Neuronal stem cell (in vitro differentiated cells): ENCODE results near the gene CAPNS1.

ENCODE experiments used
- DNase-seq: peaks from one replicate; pipeline ENCODE4 v3.0.0-alpha.2; 2013; ENCODE audit warnings: low spot score
- H2AFZ ChIP-seq: one replicate; pipeline ENCODE4 v1.6.1; 2013; ENCODE audit warnings: mild to moderate bottlenecking, low read length, inconsistent platforms
- H2AK5ac ChIP-seq: 2 replicates; pipeline ENCODE4 v1.6.1; 2013; ENCODE audit warnings: low read depth, mild to moderate bottlenecking, inconsistent platforms, low read length, moderate library complexity, mixed read lengths
- H2BK120ac ChIP-seq: 2 replicates; pipeline ENCODE4 v1.6.1; 2013; ENCODE audit warnings: low read depth, mild to moderate bottlenecking, inconsistent platforms, low read length, moderate library complexity, mixed read lengths
- H2BK12ac ChIP-seq: one replicate; pipeline ENCODE4 v1.6.1; 2013; ENCODE audit warnings: low read length, inconsistent platforms
- H2BK15ac ChIP-seq: 2 replicates; pipeline ENCODE4 v1.6.1; 2013; ENCODE audit warnings: mild to moderate bottlenecking, low read length, inconsistent platforms, mixed read lengths
- H2BK5ac ChIP-seq: one replicate; pipeline ENCODE4 v1.6.1; 2013; ENCODE audit warnings: inconsistent platforms, mild to moderate bottlenecking, low read length, moderate library complexity
- H3K14ac ChIP-seq: one replicate; pipeline ENCODE4 v1.6.1; 2013; ENCODE audit warnings: low read length, inconsistent platforms
- H3K18ac ChIP-seq: 2 replicates; pipeline ENCODE4 v1.6.1; 2013; ENCODE audit warnings: low read length, inconsistent platforms
- H3K23ac ChIP-seq: 2 replicates; pipeline ENCODE4 v1.6.1; 2013; ENCODE audit warnings: low read depth, mild to moderate bottlenecking, mixed read lengths, low read length, inconsistent platforms; ENCODE audit not compliant: poor library complexity
- H3K27ac ChIP-seq: replicated peaks from 3 replicates; pipeline ENCODE4 v1.5.1; 2013; ENCODE audit warnings: low read length, inconsistent platforms
- H3K27me3 ChIP-seq, 3 experiments: 2 replicates each; pipeline ENCODE4 v1.6.1; 2013; ENCODE audit warnings: low read length in 3 of 3, mild to moderate bottlenecking in 2 of 3, inconsistent platforms in 1 of 3, low read depth in 1 of 3, mixed read lengths in 1 of 3, moderate library complexity in 1 of 3; ENCODE audit not compliant: control insufficient read depth in 3 of 3, insufficient read depth in 3 of 3
- H3K36me3 ChIP-seq, 2 donors: replicated peaks in 1 of 2; 2 replicates each; pipeline ENCODE4 v1.6.1; 2013; ENCODE audit warnings: low read length in 2 of 2; ENCODE audit not compliant: control insufficient read depth in 2 of 2, insufficient read depth in 2 of 2
- H3K4ac ChIP-seq: 2 replicates; pipeline ENCODE4 v1.6.1; 2013; ENCODE audit warnings: inconsistent platforms, mild to moderate bottlenecking, low read length, moderate library complexity
- H3K4me1 ChIP-seq, 2 donors: 1 replicate in 1 of 2; 2 replicates in 1 of 2; pipeline ENCODE4 v1.6.1; 2013; ENCODE audit warnings: low read length in 2 of 2, low read depth in 1 of 2; ENCODE audit not compliant: control insufficient read depth in 2 of 2, insufficient read depth in 1 of 2
- H3K4me2 ChIP-seq: one replicate; pipeline ENCODE4 v1.6.1; 2013; ENCODE audit warnings: mild to moderate bottlenecking, low read length, inconsistent platforms; ENCODE audit not compliant: insufficient read depth, poor library complexity, severe bottlenecking
- H3K4me3 ChIP-seq, 2 donors: 2 replicates each; pipeline ENCODE4 v1.5.1; 2013; ENCODE audit warnings: low read length in 2 of 2, mild to moderate bottlenecking in 2 of 2, inconsistent platforms in 1 of 2, moderate library complexity in 1 of 2
- H3K79me1 ChIP-seq: one replicate; pipeline ENCODE4 v1.6.1; 2013; ENCODE audit warnings: low read depth, mild to moderate bottlenecking, inconsistent platforms, low read length, moderate library complexity
- H3K9ac ChIP-seq: one replicate; pipeline ENCODE4 v1.6.1; 2013; ENCODE audit warnings: mild to moderate bottlenecking, low read depth, low read length, inconsistent platforms; ENCODE audit not compliant: poor library complexity
- H3K9me3 ChIP-seq, 2 donors: replicated peaks in 1 of 2; 2 replicates each; pipeline versions ENCODE3 to v1.6.1; 2013; ENCODE audit warnings: low read length in 2 of 2, mild to moderate bottlenecking in 2 of 2, inconsistent platforms in 1 of 2, low read depth in 1 of 2, mixed read lengths in 1 of 2, moderate library complexity in 1 of 2; ENCODE audit not compliant: control insufficient read depth in 2 of 2, insufficient read depth in 1 of 2
- H4K8ac ChIP-seq: one replicate; pipeline ENCODE4 v1.6.1; 2013; ENCODE audit warnings: low read depth, mild to moderate bottlenecking, inconsistent platforms, low read length, moderate library complexity
- H4K91ac ChIP-seq: one replicate; pipeline ENCODE4 v1.6.1; 2013; ENCODE audit warnings: low read length, low read depth, mild to moderate bottlenecking, inconsistent platforms; ENCODE audit not compliant: poor library complexity
- WGBS, 2 donors: extraction: QIAGEN DNeasy Blood & Tissue Kit; methylation state at CpG; one replicate each; pipeline ENCODE4 v1.1.7; 2013; ENCODE audit warnings: missing lambda C conversion rate in 2 of 2, mixed read lengths in 1 of 2; ENCODE audit not compliant: insufficient read length in 2 of 2, insufficient replicate concordance in 1 of 2; ENCODE audit errors: extremely low coverage in 2 of 2; 5-methylcytosine and 5-hydroxymethylcytosine counted together

Gene CAPNS1

DNA sequence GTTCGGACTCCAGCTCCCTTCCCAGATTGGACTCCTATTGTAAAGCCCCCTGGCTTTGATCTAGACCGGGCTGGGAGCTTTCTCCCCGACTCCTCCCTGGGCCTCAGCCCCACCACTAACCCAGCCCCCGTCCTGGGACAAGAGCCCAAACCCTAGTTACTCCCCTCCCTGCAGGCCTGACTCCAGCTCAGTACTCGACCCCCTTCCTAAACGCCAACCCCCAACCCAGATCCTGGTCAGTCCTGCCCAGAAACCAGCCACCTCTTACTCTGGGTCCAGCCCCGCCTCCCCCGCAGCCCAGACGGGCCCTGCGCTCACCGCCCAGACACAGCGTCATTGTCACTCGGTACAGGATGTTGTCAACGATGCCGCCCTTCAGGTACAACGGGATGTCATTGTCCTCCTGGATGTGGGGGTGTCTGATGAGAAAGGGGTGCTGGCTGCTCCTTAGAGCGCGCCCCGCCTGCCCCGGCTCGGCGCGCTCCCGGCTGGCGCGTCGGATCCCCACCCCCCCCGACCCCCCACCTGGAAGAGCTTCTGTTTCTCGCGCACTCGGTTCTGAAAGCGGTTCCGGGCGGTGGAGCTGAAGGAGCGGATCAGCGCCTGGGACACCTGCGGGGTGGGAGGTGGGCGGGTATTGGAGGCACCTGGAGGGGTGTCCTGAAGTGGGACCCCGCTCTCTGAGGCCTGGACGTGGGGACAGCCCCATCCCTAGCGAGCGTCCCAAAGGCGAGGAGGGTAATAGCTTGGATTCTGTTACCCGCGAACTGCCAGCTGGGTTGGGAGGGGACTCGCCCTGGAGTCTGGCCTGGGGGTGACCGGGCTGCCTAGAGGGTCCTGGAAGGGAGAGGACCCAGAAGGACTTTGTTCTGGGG, 11.5 kb downstream of the CAPNS1 start:
- no peak overlapping the region for H3K14ac ChIP-seq
- peak overlapping the region in 1 of 2 donors; percentile 6 for H3K4me3 ChIP-seq
- H3K4ac ChIP-seq = no peak overlapping the region
- no peak overlapping the region for H2AK5ac ChIP-seq
- H2AFZ ChIP-seq = no peak overlapping the region
- no peaks in the 10 kb centered on the region for H3K4me1 ChIP-seq
- no peak overlapping the region for H2BK5ac ChIP-seq
- H2BK120ac ChIP-seq = no peak overlapping the region
- WGBS, 2 donors = no CpG with 5 or more reads among the region's 47 CpGs
- peak overlapping the region; percentile 96 for H3K23ac ChIP-seq
- no peak for DNase-seq
- no peak overlapping the region for H3K27ac ChIP-seq
- H2BK12ac ChIP-seq = peak overlapping the region; percentile 41
- H2BK15ac ChIP-seq = no peak overlapping the region
- H3K9me3 ChIP-seq = peaks cover 0 to 2% of the 10 kb centered on the region in 2 donors
- H3K18ac ChIP-seq = peak overlapping the region; percentile 28
- H3K4me2 ChIP-seq = no peak overlapping the region
- H4K91ac ChIP-seq = no peak overlapping the region
- H4K8ac ChIP-seq = peak overlapping the region; percentile 99
- H3K36me3 ChIP-seq = peaks cover 35 to 53% of the 10 kb centered on the region in 2 donors
- no peak overlapping the region for H3K9ac ChIP-seq
- no peaks in the 10 kb centered on the region for H3K27me3 ChIP-seq
- H3K79me1 ChIP-seq = peaks cover 2% of the 10 kb centered on the region

DNA sequence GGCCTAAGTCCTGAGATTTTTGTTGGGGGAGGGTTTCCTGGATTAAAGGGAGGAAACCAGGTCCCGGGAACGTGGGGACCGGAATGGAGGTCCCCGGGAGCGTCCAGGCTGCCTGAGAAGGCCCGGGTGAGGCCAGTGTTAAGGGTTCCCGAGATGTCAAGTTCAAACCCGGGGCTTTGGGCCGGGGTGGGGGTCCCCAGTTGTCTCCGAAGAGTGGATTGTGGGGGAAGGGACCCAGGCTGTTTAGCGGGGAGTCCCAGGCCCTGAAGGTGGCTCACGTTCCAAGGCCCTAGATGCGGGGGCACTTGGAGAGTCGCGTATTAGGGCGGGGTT, 12.1 kb downstream of the CAPNS1 start:
- no peak overlapping the region for H2BK5ac ChIP-seq
- H3K4me3 ChIP-seq = no peak overlapping the region
- no peak overlapping the region for H3K4me2 ChIP-seq
- H3K18ac ChIP-seq = no peak overlapping the region
- H2BK15ac ChIP-seq = no peak overlapping the region
- no peak for DNase-seq
- H3K23ac ChIP-seq = peak overlapping the region; percentile 73
- no CpG with 5 or more reads among the region's 16 CpGs for WGBS, 2 donors
- H2AK5ac ChIP-seq = no peak overlapping the region
- H3K36me3 ChIP-seq = peaks cover 29 to 47% of the 10 kb centered on the region in 2 donors
- H3K4me1 ChIP-seq = no peaks in the 10 kb centered on the region
- H3K9ac ChIP-seq = no peak overlapping the region
- H3K79me1 ChIP-seq = peaks cover 2% of the 10 kb centered on the region
- H3K9me3 ChIP-seq = no peaks in the 10 kb centered on the region
- H3K4ac ChIP-seq = no peak overlapping the region
- no peak overlapping the region for H4K91ac ChIP-seq
- H2BK120ac ChIP-seq = no peak overlapping the region
- H3K14ac ChIP-seq = no peak overlapping the region
- no peak overlapping the region for H2AFZ ChIP-seq
- no peaks in the 10 kb centered on the region for H3K27me3 ChIP-seq
- no peak overlapping the region for H4K8ac ChIP-seq
- no peak overlapping the region for H3K27ac ChIP-seq
- H2BK12ac ChIP-seq = no peak overlapping the region

DNA sequence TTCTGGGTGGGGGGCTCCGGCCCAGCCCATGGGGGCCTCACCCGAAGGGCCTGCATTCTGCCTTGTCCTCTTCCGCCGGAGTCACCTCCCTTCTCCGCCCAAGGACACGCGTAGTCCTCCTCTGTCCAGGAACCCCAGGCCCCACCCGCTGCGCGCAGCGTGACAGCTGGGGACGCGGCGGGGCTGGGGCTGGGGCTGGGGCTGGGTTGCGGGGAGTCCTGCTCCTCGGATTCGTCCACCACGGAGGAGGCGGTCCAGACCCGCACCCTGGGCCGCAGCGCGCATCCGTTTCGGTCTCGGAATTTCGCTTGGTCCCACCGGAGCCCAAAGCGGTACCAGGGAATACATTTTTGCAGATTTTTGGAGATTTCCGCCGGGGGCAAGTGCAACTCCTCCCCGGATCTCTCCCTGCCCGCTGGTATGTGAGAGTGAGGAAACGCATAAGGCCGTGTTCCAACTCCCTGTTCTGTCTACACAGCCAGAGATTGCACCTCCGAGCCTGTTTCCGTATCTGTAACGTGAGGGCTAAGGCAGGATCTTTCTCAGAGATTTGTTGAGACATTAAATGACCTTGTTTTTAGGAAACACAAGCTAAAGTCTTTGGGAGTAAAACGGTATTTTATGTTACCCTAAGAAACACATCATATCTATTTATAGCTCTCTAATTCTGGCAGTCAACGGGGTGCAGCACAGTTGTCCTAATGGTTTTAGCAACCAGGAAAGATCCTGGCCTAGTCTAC, 12.7 kb downstream of the CAPNS1 start, which contains the start of gene COX7A1:
TSS of gene COX7A1 (minus strand) at position 96 of the 740 bp plus-strand sequence. CDS start at position 56, 40 bp downstream.
- Histone ChIP-seq H3K14ac (no peak within 1 kb of the TSS), H3K4me1 (no peaks in the 10 kb centered on the region), H3K18ac (peak within 1 kb of the TSS; percentile 28), H3K9me3 (no peaks in the 10 kb centered on the region), H3K79me1 (peaks cover 2% of the 10 kb centered on the region), H3K4me2 (no peak within 1 kb of the TSS), H4K91ac (no peak within 1 kb of the TSS), H2AK5ac (no peak within 1 kb of the TSS), H3K23ac (peak within 1 kb of the TSS; percentile 96), H3K4ac (no peak within 1 kb of the TSS), H2BK5ac (no peak within 1 kb of the TSS), H3K4me3 (peak within 1 kb of the TSS in 1 of 2 donors; percentile 6), H2BK15ac (no peak within 1 kb of the TSS), H3K9ac (no peak within 1 kb of the TSS), H2BK120ac (no peak within 1 kb of the TSS), H2BK12ac (peak within 1 kb of the TSS; percentile 41), H3K36me3 (peaks cover 26 to 44% of the 10 kb centered on the region in 2 donors), H3K27ac (no peak within 1 kb of the TSS), H2AFZ (no peak within 1 kb of the TSS), H4K8ac (peak within 1 kb of the TSS; percentile 99), H3K27me3 (no peaks in the 10 kb centered on the region)
- DNase-seq = no peak
- WGBS, 2 donors = no CpG with 5 or more reads among the region's 40 CpGs

DNA sequence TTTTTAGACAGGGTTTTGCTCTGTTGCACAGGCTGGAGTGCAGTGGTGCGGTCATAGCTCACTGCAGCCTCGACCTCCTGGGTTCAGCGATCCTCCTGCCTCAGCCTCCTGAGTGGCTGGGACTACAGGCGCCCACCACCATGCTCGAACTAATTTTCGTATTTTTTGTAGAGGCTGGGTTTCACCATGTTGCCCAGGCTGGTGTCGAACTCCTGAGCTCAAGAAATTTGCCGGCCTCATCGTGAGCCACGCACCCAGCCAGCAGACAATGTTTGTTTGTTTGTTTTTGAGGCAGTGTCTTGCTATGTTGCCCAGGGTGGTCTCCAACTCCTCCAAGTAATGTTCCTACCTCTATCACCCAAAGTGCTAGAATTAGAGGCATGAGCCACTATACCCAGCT, 13.3 kb downstream of the CAPNS1 start:
- H3K23ac ChIP-seq = no peak overlapping the region
- H2BK15ac ChIP-seq = no peak overlapping the region
- no peak overlapping the region for H2BK5ac ChIP-seq
- no peak overlapping the region for H3K9ac ChIP-seq
- H3K18ac ChIP-seq = no peak overlapping the region
- H3K4ac ChIP-seq = no peak overlapping the region
- H2AFZ ChIP-seq = no peak overlapping the region
- H3K4me2 ChIP-seq = no peak overlapping the region
- no peaks in the 10 kb centered on the region for H3K4me1 ChIP-seq
- no peak overlapping the region for H3K27ac ChIP-seq
- no peak overlapping the region for H3K14ac ChIP-seq
- no peak overlapping the region for H2BK120ac ChIP-seq
- H3K27me3 ChIP-seq = no peaks in the 10 kb centered on the region
- WGBS, 2 donors = no CpG with 5 or more reads among the region's 10 CpGs
- no peak for DNase-seq
- H2BK12ac ChIP-seq = no peak overlapping the region
- H4K91ac ChIP-seq = no peak overlapping the region
- peaks cover 23 to 38% of the 10 kb centered on the region in 2 donors for H3K36me3 ChIP-seq
- H4K8ac ChIP-seq = no peak overlapping the region
- H3K79me1 ChIP-seq = peaks cover 2% of the 10 kb centered on the region
- H2AK5ac ChIP-seq = no peak overlapping the region
- no peaks in the 10 kb centered on the region for H3K9me3 ChIP-seq
- H3K4me3 ChIP-seq = no peak overlapping the region
